ENCODE measurements around the gene SMPD3. TPM values are rescaled to one million over a fixed set of nuclear protein-coding genes. Genes with fewer than 3 reads are reported as not detected.
A peak's percentile ranks its signal among the peaks of the same experiment; 100 is the strongest.

SMPD3 gene
- total and polyA plus RNA-seq, 4 donors: 1.7 to 13.9 (median 5.0) TPM

DNA sequence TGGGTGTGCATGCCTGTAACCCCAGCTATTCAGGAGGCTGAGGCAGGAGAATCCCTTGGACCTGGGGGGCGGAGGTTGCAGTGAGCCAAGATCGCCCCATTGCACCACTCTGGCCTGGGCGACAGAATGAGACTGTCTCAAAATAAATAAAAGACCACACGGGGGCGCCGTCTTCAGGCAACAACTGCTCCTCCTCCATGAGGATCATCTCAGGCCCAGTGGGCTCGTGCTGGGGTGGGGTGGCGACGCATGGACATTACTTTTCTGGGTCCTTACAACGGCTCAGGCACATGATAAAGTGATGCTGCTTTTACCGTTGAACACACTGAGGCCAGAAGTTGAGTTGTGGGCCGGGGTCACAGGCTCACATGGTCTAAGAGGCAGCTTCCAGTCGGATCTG is 81.3 kb downstream of the SMPD3 start:
- no peak for TF ChIP-seq CTCF (IDR thresholded peaks at IDR 0.05; ENCODE audit: control extremely low read depth, extremely low read depth)
- H3K4me1 ChIP-seq (ENCODE audit: control insufficient read depth in 5 of 5, insufficient read depth in 5 of 5, low read length in 5 of 5): peaks cover 0 to 17% (median 2%) of the 10 kb centered on the region in 5 donors
- H3K4me3 ChIP-seq: no peak overlapping the region
- H3K27ac ChIP-seq (ENCODE audit: low read depth in 1 of 2, low read length in 1 of 2): no peak overlapping the region
- no peak for ATAC-seq (ENCODE audit: insufficient read depth, low FRiP score)
- WGBS, 2 donors: 43 to 48% methylated on average over 13 of the region's 13 CpGs
- peak in 1 of 3 donors; percentile 38 for DNase-seq
- H3K9ac ChIP-seq (ENCODE audit: insufficient read depth in 1 of 2, low read length in 2 of 2): no peak overlapping the region
- H3K36me3 ChIP-seq (ENCODE audit: control insufficient read depth in 4 of 4, insufficient read depth in 4 of 4, low read length in 4 of 4): no peaks in the 10 kb centered on the region
- H3K27me3 ChIP-seq (ENCODE audit: control insufficient read depth in 3 of 3, insufficient read depth in 3 of 3, low read length in 2 of 3): no peaks in the 10 kb centered on the region
- H3K9me3 ChIP-seq (ENCODE audit: control insufficient read depth in 4 of 4, insufficient read depth in 3 of 4, low read length in 3 of 4): no peaks in the 10 kb centered on the region

DNA sequence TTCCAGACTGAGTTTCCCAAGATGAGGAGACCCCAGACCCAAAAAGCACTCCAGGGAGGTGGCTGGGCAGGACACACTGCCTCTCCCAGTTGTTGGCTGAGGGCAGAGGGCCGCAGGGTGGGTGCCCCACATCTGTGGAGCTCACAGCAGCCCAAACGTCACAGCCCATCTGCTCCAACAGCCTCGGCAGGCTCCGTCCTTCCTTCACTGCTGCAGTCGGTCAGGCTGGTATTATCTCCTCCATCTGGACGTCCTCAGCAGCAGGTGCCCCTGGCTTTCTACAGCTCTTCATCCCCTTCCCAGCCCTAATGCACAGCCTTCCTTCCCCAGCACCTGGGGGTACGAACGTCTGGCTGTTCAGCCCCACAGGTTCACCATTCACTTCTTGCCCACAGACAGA is 82.2 kb downstream of the SMPD3 start:
- ATAC-seq (ENCODE audit: insufficient read depth, low FRiP score): no peak
- WGBS, 2 donors: 68 to 69% methylated on average over 8 of the region's 8 CpGs

DNA sequence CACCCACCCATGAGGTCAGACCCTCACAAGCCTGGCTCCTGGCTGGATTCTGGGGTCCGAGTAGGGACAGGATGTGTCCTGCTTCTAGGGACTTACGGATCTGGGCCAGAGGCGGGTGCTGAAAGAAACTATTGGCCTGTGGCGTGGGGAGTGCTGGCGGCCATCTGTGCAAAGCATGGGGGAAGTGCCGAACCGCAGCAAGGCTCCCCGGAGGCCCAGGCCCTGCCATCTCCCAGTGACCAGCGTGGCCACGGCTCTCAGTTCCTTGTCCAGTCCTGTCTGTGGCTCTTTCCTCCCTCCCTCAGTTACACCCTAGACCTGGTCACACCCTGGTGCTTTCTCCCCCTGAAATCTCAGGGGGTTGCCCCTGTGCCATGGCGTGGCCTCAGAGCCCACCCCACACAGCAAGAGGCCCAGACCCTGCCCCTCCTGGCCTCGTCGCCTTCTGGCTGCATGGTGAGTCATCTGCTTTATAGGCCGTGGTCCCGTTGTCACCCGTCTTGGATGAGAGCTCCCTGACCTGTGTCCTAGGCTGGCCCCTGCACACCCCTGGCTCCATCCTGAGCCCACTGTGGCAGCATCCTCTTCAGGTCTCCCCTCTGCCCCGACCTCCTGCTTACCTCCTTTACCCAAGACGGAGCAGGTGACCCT is 83.0 kb downstream of the SMPD3 start:
- H3K27me3 ChIP-seq (ENCODE audit: control insufficient read depth in 3 of 3, insufficient read depth in 3 of 3, low read length in 2 of 3): no peaks in the 10 kb centered on the region
- peaks cover 0 to 19% (median 2%) of the 10 kb centered on the region in 5 donors for H3K4me1 ChIP-seq (ENCODE audit: control insufficient read depth in 5 of 5, insufficient read depth in 5 of 5, low read length in 5 of 5)
- 68 to 70% methylated on average over 18 of the region's 18 CpGs for WGBS, 2 donors
- H3K9me3 ChIP-seq (ENCODE audit: control insufficient read depth in 4 of 4, insufficient read depth in 3 of 4, low read length in 3 of 4): no peaks in the 10 kb centered on the region
- no peak for DNase-seq
- H3K36me3 ChIP-seq (ENCODE audit: control insufficient read depth in 4 of 4, insufficient read depth in 4 of 4, low read length in 4 of 4): peaks cover 0 to 5% (median 0%) of the 10 kb centered on the region in 4 donors
- ATAC-seq (ENCODE audit: insufficient read depth, low FRiP score): no peak
- H3K4me3 ChIP-seq: no peak overlapping the region
- no peak for TF ChIP-seq CTCF (IDR thresholded peaks at IDR 0.05; ENCODE audit: control extremely low read depth, extremely low read depth)
- H3K27ac ChIP-seq (ENCODE audit: low read depth in 1 of 2, low read length in 1 of 2): no peak overlapping the region
- no peak overlapping the region for H3K9ac ChIP-seq (ENCODE audit: insufficient read depth in 1 of 2, low read length in 2 of 2)

More for the DNA sequence above, 82.2 kb downstream of the SMPD3 start:
- no peak overlapping the region for H3K4me3 ChIP-seq
- H3K9me3 ChIP-seq (ENCODE audit: control insufficient read depth in 4 of 4, insufficient read depth in 3 of 4, low read length in 3 of 4): no peaks in the 10 kb centered on the region
- H3K27me3 ChIP-seq (ENCODE audit: control insufficient read depth in 3 of 3, insufficient read depth in 3 of 3, low read length in 2 of 3): no peaks in the 10 kb centered on the region
- H3K27ac ChIP-seq (ENCODE audit: low read depth in 1 of 2, low read length in 1 of 2): no peak overlapping the region
- peaks cover 0 to 19% (median 2%) of the 10 kb centered on the region in 5 donors for H3K4me1 ChIP-seq (ENCODE audit: control insufficient read depth in 5 of 5, insufficient read depth in 5 of 5, low read length in 5 of 5)
- no peak overlapping the region for H3K9ac ChIP-seq (ENCODE audit: insufficient read depth in 1 of 2, low read length in 2 of 2)
- no peaks in the 10 kb centered on the region for H3K36me3 ChIP-seq (ENCODE audit: control insufficient read depth in 4 of 4, insufficient read depth in 4 of 4, low read length in 4 of 4)
- no peak for TF ChIP-seq CTCF (IDR thresholded peaks at IDR 0.05; ENCODE audit: control extremely low read depth, extremely low read depth)
- DNase-seq: no peak

Data from lung (tissue), 12 donors.